Measurements from ENCODE around the gene HDAC4.
A peak's percentile ranks its signal among the peaks of the same experiment; 100 is the strongest.

Gene HDAC4

DNA sequence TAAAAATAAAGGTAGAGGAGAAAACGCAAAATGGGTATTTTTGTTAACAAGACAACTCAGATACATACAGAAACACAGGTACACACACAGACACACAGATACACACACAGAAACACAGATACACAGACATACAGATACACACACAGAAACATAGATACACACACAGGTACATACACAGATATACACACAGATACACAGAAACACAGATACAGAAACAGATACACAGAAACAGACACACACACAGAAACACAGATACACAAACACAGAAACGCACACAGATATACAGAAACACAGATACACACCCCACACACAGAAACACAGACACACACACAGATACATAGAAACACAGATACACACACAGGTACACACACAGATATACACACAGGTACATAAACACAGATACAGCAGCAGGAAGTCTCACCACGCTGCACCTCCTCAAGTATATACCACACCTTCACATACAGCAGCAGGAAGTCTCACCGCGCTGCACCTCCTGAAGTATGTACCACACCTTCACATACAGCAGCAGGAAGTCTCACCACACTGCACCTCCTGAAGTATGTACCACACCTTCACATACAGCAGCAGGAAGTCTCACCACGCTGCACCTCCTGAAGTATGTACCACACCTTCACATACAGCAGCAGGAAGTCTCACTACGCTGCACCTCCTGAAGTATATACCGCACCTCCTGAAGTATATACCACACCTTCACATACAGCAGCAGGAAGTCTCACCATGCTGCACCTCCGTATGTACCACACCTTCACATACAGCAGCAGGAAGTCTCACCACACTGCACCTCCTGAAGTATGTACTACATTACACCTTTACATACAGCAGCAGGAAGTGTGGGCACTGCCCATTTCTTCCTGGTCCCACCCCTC is 250.5 kb downstream of the HDAC4 start:
- no peak overlapping the region for H3K4me3 ChIP-seq
- DNase-seq (ENCODE audit: low spot score) = peak; percentile 22
- TF ChIP-seq, protein P1, sequence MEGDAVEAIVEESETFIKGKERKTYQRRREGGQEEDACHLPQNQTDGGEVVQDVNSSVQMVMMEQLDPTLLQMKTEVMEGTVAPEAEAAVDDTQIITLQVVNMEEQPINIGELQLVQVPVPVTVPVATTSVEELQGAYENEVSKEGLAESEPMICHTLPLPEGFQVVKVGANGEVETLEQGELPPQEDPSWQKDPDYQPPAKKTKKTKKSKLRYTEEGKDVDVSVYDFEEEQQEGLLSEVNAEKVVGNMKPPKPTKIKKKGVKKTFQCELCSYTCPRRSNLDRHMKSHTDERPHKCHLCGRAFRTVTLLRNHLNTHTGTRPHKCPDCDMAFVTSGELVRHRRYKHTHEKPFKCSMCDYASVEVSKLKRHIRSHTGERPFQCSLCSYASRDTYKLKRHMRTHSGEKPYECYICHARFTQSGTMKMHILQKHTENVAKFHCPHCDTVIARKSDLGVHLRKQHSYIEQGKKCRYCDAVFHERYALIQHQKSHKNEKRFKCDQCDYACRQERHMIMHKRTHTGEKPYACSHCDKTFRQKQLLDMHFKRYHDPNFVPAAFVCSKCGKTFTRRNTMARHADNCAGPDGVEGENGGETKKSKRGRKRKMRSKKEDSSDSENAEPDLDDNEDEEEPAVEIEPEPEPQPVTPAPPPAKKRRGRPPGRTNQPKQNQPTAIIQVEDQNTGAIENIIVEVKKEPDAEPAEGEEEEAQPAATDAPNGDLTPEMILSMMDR (IDR thresholded peaks at IDR 0.05) = no peak
- peak overlapping the region in 1 of 2 donors; percentile 78 for H3K27ac ChIP-seq

DNA sequence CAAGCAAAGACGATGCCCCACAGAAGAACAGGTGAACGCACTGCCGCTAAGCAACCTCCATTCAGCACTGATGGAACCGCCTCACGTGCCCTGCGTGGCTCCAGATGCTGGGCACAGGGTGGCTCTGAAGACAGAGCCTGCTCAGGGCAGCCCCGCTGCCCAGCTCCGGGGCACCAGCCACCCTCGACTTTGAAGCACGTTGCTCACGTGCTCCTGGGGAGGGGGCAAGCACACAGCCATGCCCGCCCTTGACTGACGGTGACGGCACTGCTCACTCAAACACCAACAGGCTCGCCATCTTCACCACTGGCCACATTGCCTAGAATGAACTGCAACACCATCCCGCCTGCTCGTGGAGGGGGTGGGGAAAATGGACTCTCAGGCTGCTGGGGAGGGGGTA is 251.3 kb downstream of the HDAC4 start:
- TF ChIP-seq, protein P1 (IDR thresholded peaks at IDR 0.05) = no peak
- no peak overlapping the region for H3K27ac ChIP-seq
- no peak for DNase-seq (ENCODE audit: low spot score)
- H3K4me3 ChIP-seq = no peak overlapping the region

DNA sequence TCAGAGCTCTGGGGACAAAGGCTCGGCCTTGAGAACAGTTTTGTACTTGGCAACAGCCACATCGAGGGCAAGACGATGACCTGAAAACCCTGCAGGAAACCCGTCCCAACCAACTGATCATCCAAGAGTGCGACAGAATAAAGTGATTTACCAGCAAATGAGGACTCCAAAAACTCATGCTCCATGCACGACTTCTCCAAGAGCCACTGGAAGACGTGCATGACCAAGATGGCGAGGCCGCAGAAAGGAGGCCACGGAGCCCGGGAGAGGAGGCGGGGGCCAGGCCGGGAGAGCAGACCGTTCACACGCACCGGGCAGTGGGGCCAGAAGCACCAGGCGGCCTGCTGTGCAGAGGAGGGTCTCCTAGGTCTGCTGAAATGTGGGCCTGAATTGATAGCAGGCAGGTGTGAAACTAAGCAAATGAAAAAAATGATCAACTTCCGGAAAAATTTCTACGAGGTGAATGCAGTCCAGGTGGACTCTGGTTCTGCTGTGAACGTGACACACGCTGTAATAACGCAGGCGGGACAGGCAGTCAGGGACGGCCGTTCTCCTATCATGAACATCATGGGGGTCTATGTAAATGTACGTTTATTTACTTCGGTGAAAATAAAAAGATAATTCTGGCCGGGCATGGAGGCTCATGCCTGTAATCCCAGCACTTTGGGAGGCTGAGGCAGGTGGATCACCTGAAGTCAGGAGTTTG is 252.2 kb downstream of the HDAC4 start:
- H3K27ac ChIP-seq = no peak overlapping the region
- no peak for DNase-seq (ENCODE audit: low spot score)
- no peak overlapping the region for H3K4me3 ChIP-seq
- TF ChIP-seq, protein P1 (IDR thresholded peaks at IDR 0.05) = no peak

DNA sequence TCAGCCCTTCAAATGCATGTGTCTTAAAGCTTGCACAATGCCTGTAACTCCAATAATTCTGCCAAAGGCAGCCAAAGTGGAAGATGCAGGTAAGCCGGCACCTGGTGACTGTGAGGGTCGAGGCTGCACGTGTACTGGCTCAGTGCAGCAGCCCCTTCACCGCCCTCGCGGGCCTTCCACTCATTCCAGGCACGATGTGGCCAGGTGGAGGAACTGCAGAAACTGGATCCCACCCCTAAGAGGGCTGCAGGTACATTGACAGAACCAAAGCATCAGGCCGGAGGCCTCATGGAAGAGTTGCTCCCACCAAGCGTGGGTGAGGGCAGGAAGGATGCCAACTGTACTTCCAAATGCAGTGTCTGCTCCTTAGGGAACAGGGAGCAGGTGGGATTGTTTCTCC is 253.4 kb downstream of the HDAC4 start:
- Histone ChIP-seq H3K4me3 (no peak overlapping the region), H3K27ac (no peak overlapping the region)
- no peak for DNase-seq (ENCODE audit: low spot score)
- TF ChIP-seq, protein P1 (IDR thresholded peaks at IDR 0.05) = no peak

DNA sequence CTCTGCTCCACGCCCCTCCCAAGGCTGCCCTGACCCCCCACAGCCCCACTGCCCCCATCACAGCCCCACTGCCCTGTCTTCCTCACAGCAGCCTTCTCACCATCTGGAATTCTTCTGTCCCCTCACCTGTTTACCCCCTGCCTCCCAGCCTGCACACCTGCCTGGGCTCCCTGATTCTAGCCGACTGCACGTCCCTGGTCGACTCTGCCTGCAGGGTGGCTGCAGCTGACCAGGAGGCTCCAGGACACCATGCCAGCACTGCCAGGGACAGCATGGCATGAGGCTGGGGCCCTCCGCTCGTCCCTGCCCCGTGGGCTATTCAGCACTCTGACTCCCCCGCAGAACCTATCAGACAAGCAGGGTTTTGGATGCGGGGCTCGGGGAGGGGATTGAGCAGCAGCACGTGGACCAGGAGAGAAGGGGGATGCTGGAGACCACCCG is 254.1 kb downstream of the HDAC4 start:
- TF ChIP-seq, protein P1 (IDR thresholded peaks at IDR 0.05) = no peak
- Histone ChIP-seq H3K4me3 (no peak overlapping the region), H3K27ac (no peak overlapping the region)
- DNase-seq (ENCODE audit: low spot score) = no peak

DNA sequence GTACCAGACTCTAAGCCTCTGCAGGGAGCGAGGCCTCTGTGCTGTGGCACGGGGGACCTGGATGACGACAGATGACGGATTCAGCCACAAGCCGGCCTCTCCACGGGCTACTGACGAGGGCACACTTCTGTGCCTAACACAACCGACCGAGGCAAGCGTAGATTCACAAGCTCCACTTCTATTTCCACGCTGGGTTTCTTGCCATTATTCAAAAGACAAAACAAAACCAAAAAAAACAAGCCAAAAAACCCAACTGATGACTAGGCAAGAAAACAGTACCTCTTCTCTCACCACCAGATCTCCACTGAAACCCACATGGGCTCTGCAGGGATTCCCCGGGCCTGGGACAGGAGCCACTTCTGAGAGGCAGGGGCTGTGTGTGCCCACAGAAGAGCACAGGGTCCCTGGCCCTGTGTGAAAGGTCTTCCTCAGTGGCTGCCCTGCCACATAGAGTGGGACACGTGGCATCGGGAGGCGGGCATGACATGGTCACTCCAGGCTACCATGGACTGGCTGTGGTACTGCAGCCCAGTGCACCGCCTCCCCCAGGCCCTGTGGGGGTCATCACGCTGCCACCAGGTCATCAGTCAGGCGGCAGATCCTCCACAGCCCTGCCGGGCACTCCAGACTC is 254.7 kb downstream of the HDAC4 start:
- TF ChIP-seq, protein P1 (IDR thresholded peaks at IDR 0.05) = no peak
- Histone ChIP-seq H3K27ac (no peak overlapping the region), H3K4me3 (no peak overlapping the region)
- no peak for DNase-seq (ENCODE audit: low spot score)

Measured in coronary artery (tissue), 2 donors.